Suprapubic skin (tissue), 4 donors: ENCODE results near the gene ASB3. TPM values are rescaled to one million over a fixed set of nuclear protein-coding genes. Genes with fewer than 3 reads are reported as not detected.
"Not testable (repeated sequence)": the region's sequence is repeated elsewhere in the genome, so short reads cannot be mapped to it uniquely, and the experiment has no call there.

Source experiments
- DNase-seq, 2 donors: peaks; one replicate each; pipeline ENCODE4 v3.0.0-alpha.2; 2019; ENCODE audit warnings: low spot score in 2 of 2
- H3K27ac ChIP-seq: fragments of 200-600 bp; sonication (generic); one replicate; pipeline ENCODE4 v1.5.1; 2019
- H3K27me3 ChIP-seq: fragments of 200-600 bp; sonication (generic); one replicate; pipeline ENCODE4 v1.5.1; 2019
- H3K36me3 ChIP-seq: fragments of 200-600 bp; sonication (generic); one replicate; pipeline ENCODE4 v1.5.1; 2019
- H3K4me1 ChIP-seq: fragments of 200-600 bp; sonication (generic); one replicate; pipeline ENCODE4 v1.5.1; 2019
- H3K4me3 ChIP-seq: fragments of 200-600 bp; sonication (generic); one replicate; pipeline ENCODE4 v1.5.1; 2019; ENCODE audit warnings: mild to moderate bottlenecking
- H3K9me3 ChIP-seq: fragments of 200-600 bp; sonication (generic); one replicate; pipeline ENCODE4 v1.5.1; 2019
- CTCF ChIP-seq, 2 donors: fragments of 200-600 bp in 1 of 2; fragments of 450-650 bp in 1 of 2; sonication (generic) in 1 of 2; IDR thresholded peaks; one replicate each; pipeline ENCODE4 v1.5.1; 2016 to 2019; ENCODE audit warnings: antibody characterized with exemption in 2 of 2, mild to moderate bottlenecking in 1 of 2, moderate library complexity in 1 of 2
- EP300 ChIP-seq: sonication (generic); formaldehyde crosslinking; IDR thresholded peaks from one replicate; pipeline ENCODE4 v1.6.1; 2017; ENCODE audit warnings: antibody characterized with exemption
- POLR2A ChIP-seq, 2 donors: fragments of 450-650 bp; IDR thresholded peaks; one replicate each; pipeline ENCODE4 v1.6.1; 2017; ENCODE audit warnings: antibody characterized with exemption in 2 of 2, mild to moderate bottlenecking in 2 of 2, moderate library complexity in 2 of 2
- POLR2AphosphoS5 ChIP-seq, 3 donors: sonication (generic); formaldehyde crosslinking; IDR thresholded peaks; one replicate each; pipeline ENCODE4 v1.6.1; 2017; ENCODE audit warnings: antibody characterized with exemption in 3 of 3
- WGBS: methylation state at CpG from one replicate; pipeline ENCODE4 v1.1.5; 2018; 5-methylcytosine and 5-hydroxymethylcytosine counted together
- total RNA-seq, 4 donors: library from RNA; depleted of rRNA; stranded (reverse); fragments of >200 nt; gene quantifications; one replicate each; pipeline ENCODE4 v1.1.0, GENCODE V29; 2016

The ASB3 gene
- total RNA-seq, 4 donors from 2014 or later, result 9.8 to 28.8 (median 12.6) TPM

- Histone ChIP-seq H3K4me1 (no peaks in the 10 kb centered on the region), H3K4me3 (no peak overlapping the region), H3K27me3 (no peaks in the 10 kb centered on the region), H3K36me3 (peaks cover 27% of the 10 kb centered on the region), H3K27ac (no peak overlapping the region), H3K9me3 (no peaks in the 10 kb centered on the region)
- TF ChIP-seq CTCF (IDR thresholded peaks at IDR 0.05) (no peak), EP300 (no peak), POLR2AphosphoS5 (IDR thresholded peaks at IDR 0.05) (no peak), POLR2A (IDR thresholded peaks at IDR 0.05) (no peak)
- 86% methylated on average over 1 of the region's 1 CpG for WGBS
- no peak for DNase-seq
Observed at GRCh38 chr2:53729143-53729762, 57.5 kb downstream of the ASB3 start.

DNA sequence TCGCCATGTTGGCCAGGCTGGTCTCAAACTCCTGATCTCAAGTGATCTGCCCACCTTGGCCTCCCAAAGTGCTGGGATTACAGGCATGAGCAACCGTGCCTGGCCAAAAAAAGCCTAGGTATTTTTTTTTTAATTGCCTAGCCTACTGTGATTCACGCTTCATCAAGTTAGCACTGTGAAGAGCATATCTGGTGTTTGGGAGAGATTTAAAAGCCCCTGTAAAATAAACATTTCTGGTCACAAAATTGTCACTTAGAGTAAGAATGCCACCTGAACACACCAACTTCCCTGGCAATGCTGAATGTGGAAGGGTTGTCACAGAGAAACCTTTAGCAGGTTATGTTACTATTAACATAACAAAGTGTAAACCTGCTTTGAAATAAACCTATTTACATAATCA, 58.8 kb downstream of the ASB3 start:
- 93% methylated on average over 3 of the region's 3 CpGs for WGBS
- no peaks in the 10 kb centered on the region for H3K27me3 ChIP-seq
- DNase-seq, result no peak
- peaks cover 22% of the 10 kb centered on the region for H3K36me3 ChIP-seq
- TF ChIP-seq POLR2A (IDR thresholded peaks at IDR 0.05) (no peak), POLR2AphosphoS5 (IDR thresholded peaks at IDR 0.05) (no peak), CTCF (IDR thresholded peaks at IDR 0.05) (no peak), EP300 (no peak)
- H3K27ac ChIP-seq, result no peak overlapping the region
- no peaks in the 10 kb centered on the region for H3K4me1 ChIP-seq
- H3K9me3 ChIP-seq, result no peaks in the 10 kb centered on the region
- H3K4me3 ChIP-seq, result no peak overlapping the region

GRCh38 chr2:53725662-53726061, 61.1 kb downstream of the ASB3 start:
- no peak overlapping the region for H3K27ac ChIP-seq

DNA sequence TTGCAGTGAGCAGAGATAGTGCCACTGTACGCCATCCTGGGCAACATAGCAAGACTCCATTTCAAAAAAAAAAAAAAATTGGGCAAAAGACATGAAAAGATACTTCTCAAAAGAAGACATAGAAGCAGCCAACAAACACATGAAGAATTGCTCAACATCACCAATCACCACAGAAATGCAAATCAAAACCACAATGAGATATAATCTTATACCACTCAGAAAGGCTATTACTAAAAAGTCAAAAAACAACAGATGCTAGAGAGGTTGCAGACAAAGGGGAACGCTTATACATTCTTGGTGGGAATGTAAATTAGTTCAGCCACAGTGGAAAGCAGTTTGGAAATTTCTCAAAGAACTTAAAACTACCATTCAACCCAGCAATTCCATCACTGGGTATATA, 62.2 kb downstream of the ASB3 start:
- Histone ChIP-seq H3K27me3 (no peaks in the 10 kb centered on the region), H3K9me3 (no peaks in the 10 kb centered on the region), H3K4me3 (no peak overlapping the region), H3K36me3 (peaks cover 11% of the 10 kb centered on the region), H3K4me1 (peaks cover 2% of the 10 kb centered on the region), H3K27ac (no peak overlapping the region)
- TF ChIP-seq POLR2A (IDR thresholded peaks at IDR 0.05) (no peak), CTCF (IDR thresholded peaks at IDR 0.05) (no peak)
- no peak for DNase-seq
- WGBS, result 100% methylated on average over 2 of the region's 2 CpGs

More at GRCh38 chr2:53725662-53726061, 61.1 kb downstream of the ASB3 start:
- peaks cover 2% of the 10 kb centered on the region for H3K4me1 ChIP-seq
- H3K9me3 ChIP-seq, result no peaks in the 10 kb centered on the region
- TF ChIP-seq EP300 (no peak), POLR2AphosphoS5 (IDR thresholded peaks at IDR 0.05) (no peak), CTCF (IDR thresholded peaks at IDR 0.05) (no peak), POLR2A (IDR thresholded peaks at IDR 0.05) (no peak)
- no peak for DNase-seq
- H3K27me3 ChIP-seq, result no peaks in the 10 kb centered on the region
- H3K4me3 ChIP-seq, result no peak overlapping the region
- H3K36me3 ChIP-seq, result peaks cover 19% of the 10 kb centered on the region
- WGBS, result 90% methylated on average over 4 of the region's 4 CpGs

DNA sequence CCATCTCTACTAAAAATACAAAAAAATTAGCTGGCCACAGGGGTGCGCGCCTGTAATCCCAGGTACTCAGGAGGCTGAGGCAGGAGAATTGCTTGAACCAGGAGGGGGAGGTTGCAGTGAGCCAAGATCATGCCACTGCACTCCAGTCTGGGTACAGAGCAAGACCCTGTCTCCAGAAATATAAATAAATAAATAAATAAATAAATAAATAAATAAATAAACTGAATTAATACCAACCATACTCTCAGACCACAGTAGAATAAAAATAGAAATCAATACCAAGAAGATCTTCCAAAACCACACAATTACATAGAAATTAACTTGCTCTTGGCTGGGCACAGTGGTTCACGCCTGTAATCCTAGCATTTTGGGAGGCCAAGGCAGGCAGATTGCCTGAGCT, 65.8 kb downstream of the ASB3 start:
- not testable (repeated sequence) for DNase-seq, H3K36me3 ChIP-seq, H3K4me1 ChIP-seq, H3K9me3 ChIP-seq, H3K27me3 ChIP-seq, H3K27ac ChIP-seq, H3K4me3 ChIP-seq
- WGBS, result 93% methylated on average over 3 of the region's 3 CpGs

GRCh38 chr2:53715568-53715967, 71.2 kb downstream of the ASB3 start:
- H3K4me1 ChIP-seq, result no peaks in the 10 kb centered on the region
- H3K36me3 ChIP-seq, result peaks cover 13% of the 10 kb centered on the region
- TF ChIP-seq CTCF (IDR thresholded peaks at IDR 0.05) (peak in 1 of 2 donors; percentile 32), POLR2A (IDR thresholded peaks at IDR 0.05) (no peak)
- DNase-seq, result no peak
- no peaks in the 10 kb centered on the region for H3K9me3 ChIP-seq
- no peak overlapping the region for H3K27ac ChIP-seq
- H3K27me3 ChIP-seq, result no peaks in the 10 kb centered on the region
- H3K4me3 ChIP-seq, result no peak overlapping the region
